ENCODE data around the gene RDH5. TPM values are rescaled to one million over a fixed set of nuclear protein-coding genes. Genes with fewer than 3 reads are reported as not detected.

Gene RDH5
- total and polyA plus RNA-seq, 4 experiments from 2014 or later = 1.4 to 32.5 (median 15.9) TPM

GRCh38 chr12:55707841-55708694 lies 12.1 kb upstream of the RDH5 start, which contains the start of gene ITGA7:
Gene ITGA7 (minus strand): TSS chr12:55707904. CDS start chr12:55707682, 222 bp downstream.
- peak within 1 kb of the TSS in 4 of 7 donors; percentile 9 to 42 (median 20) for H3K27ac Mint-ChIP-seq
- peak; percentile 24 to 67 (median 31) for DNase-seq
- Histone ChIP-seq H3K9me3 (ENCODE audit: control insufficient read depth in 1 of 2, low read length in 2 of 2) (no peaks in the 10 kb centered on the region), H3K36me3 (ENCODE audit: insufficient read depth, low read length) (no peaks in the 10 kb centered on the region), H3K4me3 (ENCODE audit: low read length in 2 of 2) (peak within 1 kb of the TSS in 1 of 2 donors; percentile 31), H3K27ac (ENCODE audit: low read depth, low read length) (no peak within 1 kb of the TSS), H3K4me1 (ENCODE audit: insufficient read depth, low read length) (peaks cover 14% of the 10 kb centered on the region), H3K27me3 (ENCODE audit: insufficient read depth, low read length) (peaks cover 5% of the 10 kb centered on the region)
- peaks cover 13 to 22% (median 18%) of the 10 kb centered on the region in 4 donors for H3K4me1 Mint-ChIP-seq
- H3K4me3 Mint-ChIP-seq = peak within 1 kb of the TSS; percentile 71 to 91 (median 84)
- no peaks in the 10 kb centered on the region for H3K36me3 Mint-ChIP-seq
- intact Hi-C loops (cut with micrococcal nuclease) = no loop called here
- no peaks in the 10 kb centered on the region for H3K9me3 Mint-ChIP-seq
- POLR2A ChIA-PET (ENCODE audit: partially characterized antibody) = interaction anchor here (2.6 kb wide), 1 partner anchor 8 kb away, joined by 14 read pairs; the partner anchor contains the start of gene BLOC1S1
- peaks cover 10 to 18% of the 10 kb centered on the region in 2 donors for H3K27me3 Mint-ChIP-seq
- CTCF ChIA-PET (ENCODE audit: partially characterized antibody) = interaction anchor here (0.6 kb wide), 1 partner anchor 53 kb away, joined by 3 read pairs; no protein-coding TSS in a partner anchor

- H3K9me3 ChIP-seq (ENCODE audit: control insufficient read depth in 1 of 2, low read length in 2 of 2) = no peaks in the 10 kb centered on the region
- H3K4me3 Mint-ChIP-seq = peak overlapping the region; percentile 71 to 91 (median 84)
- peaks cover 13 to 22% (median 18%) of the 10 kb centered on the region in 4 donors for H3K4me1 Mint-ChIP-seq
- peaks cover 5% of the 10 kb centered on the region for H3K27me3 ChIP-seq (ENCODE audit: insufficient read depth, low read length)
- H3K9me3 Mint-ChIP-seq = no peaks in the 10 kb centered on the region
- H3K27ac Mint-ChIP-seq = peak overlapping the region in 1 of 7 donors; percentile 43
- H3K27me3 Mint-ChIP-seq = peaks cover 10 to 18% of the 10 kb centered on the region in 2 donors
- ChIA-PET POLR2A (ENCODE audit: partially characterized antibody) (no interaction called here), CTCF (ENCODE audit: partially characterized antibody) (interaction anchor here (0.6 kb wide), 1 partner anchor 53 kb away, joined by 3 read pairs; no protein-coding TSS in a partner anchor)
- DNase-seq = no peak
- intact Hi-C loops (cut with micrococcal nuclease) = no loop called here
- no peaks in the 10 kb centered on the region for H3K36me3 ChIP-seq (ENCODE audit: insufficient read depth, low read length)
- H3K4me3 ChIP-seq (ENCODE audit: low read length in 2 of 2) = no peak overlapping the region
- no peaks in the 10 kb centered on the region for H3K36me3 Mint-ChIP-seq
- H3K4me1 ChIP-seq (ENCODE audit: insufficient read depth, low read length) = peaks cover 14% of the 10 kb centered on the region
- no peak overlapping the region for H3K27ac ChIP-seq (ENCODE audit: low read depth, low read length)
Observed at GRCh38 chr12:55708695-55709233, 11.4 kb upstream of the RDH5 start.

- CTCF ChIA-PET (ENCODE audit: partially characterized antibody) = interaction anchor here (1.5 kb wide), 1 partner anchor 13 kb away, joined by 3 read pairs; no protein-coding TSS in a partner anchor
- POLR2A ChIA-PET (ENCODE audit: partially characterized antibody) = interaction anchor here (1.3 kb wide), 1 partner anchor 26 kb away, joined by 3 read pairs; no protein-coding TSS in a partner anchor
- Histone ChIP-seq H3K27ac (ENCODE audit: low read depth, low read length) (no peak overlapping the region), H3K36me3 (ENCODE audit: insufficient read depth, low read length) (no peaks in the 10 kb centered on the region), H3K4me1 (ENCODE audit: insufficient read depth, low read length) (peaks cover 28% of the 10 kb centered on the region), H3K27me3 (ENCODE audit: insufficient read depth, low read length) (peaks cover 4% of the 10 kb centered on the region), H3K4me3 (ENCODE audit: low read length in 2 of 2) (no peak overlapping the region), H3K9me3 (ENCODE audit: control insufficient read depth in 1 of 2, low read length in 2 of 2) (no peaks in the 10 kb centered on the region)
- intact Hi-C loops (cut with micrococcal nuclease) = no loop called here
- DNase-seq = no peak
- peaks cover 0 to 12% of the 10 kb centered on the region in 2 donors for H3K36me3 Mint-ChIP-seq
- peak overlapping the region in 1 of 7 donors; percentile 62 for H3K27ac Mint-ChIP-seq
- peaks cover 19 to 39% (median 29%) of the 10 kb centered on the region in 4 donors for H3K4me1 Mint-ChIP-seq
- H3K27me3 Mint-ChIP-seq = peaks cover 8 to 13% of the 10 kb centered on the region in 2 donors
- H3K9me3 Mint-ChIP-seq = peaks cover 0 to 4% (median 0%) of the 10 kb centered on the region in 8 donors
- no peak overlapping the region for H3K4me3 Mint-ChIP-seq
Observed at GRCh38 chr12:55711786-55712553, 8.2 kb upstream of the RDH5 start.

- H3K4me3 Mint-ChIP-seq = no peak overlapping the region
- no peak overlapping the region for H3K27ac ChIP-seq (ENCODE audit: low read depth, low read length)
- H3K36me3 ChIP-seq (ENCODE audit: insufficient read depth, low read length) = no peaks in the 10 kb centered on the region
- H3K27me3 Mint-ChIP-seq = peaks cover 6 to 10% of the 10 kb centered on the region in 2 donors
- H3K36me3 Mint-ChIP-seq = peaks cover 0 to 18% of the 10 kb centered on the region in 2 donors
- H3K4me1 ChIP-seq (ENCODE audit: insufficient read depth, low read length) = peaks cover 32% of the 10 kb centered on the region
- H3K27me3 ChIP-seq (ENCODE audit: insufficient read depth, low read length) = no peaks in the 10 kb centered on the region
- no peaks in the 10 kb centered on the region for H3K9me3 ChIP-seq (ENCODE audit: control insufficient read depth in 1 of 2, low read length in 2 of 2)
- POLR2A ChIA-PET (ENCODE audit: partially characterized antibody) = no interaction called here
- H3K9me3 Mint-ChIP-seq = peaks cover 0 to 4% (median 0%) of the 10 kb centered on the region in 8 donors
- peaks cover 23 to 43% (median 33%) of the 10 kb centered on the region in 4 donors for H3K4me1 Mint-ChIP-seq
- intact Hi-C loops (cut with micrococcal nuclease) = no loop called here
- no peak for DNase-seq
- peak overlapping the region in 1 of 7 donors; percentile 2 for H3K27ac Mint-ChIP-seq
- no peak overlapping the region for H3K4me3 ChIP-seq (ENCODE audit: low read length in 2 of 2)
- CTCF ChIA-PET (ENCODE audit: partially characterized antibody) = interaction anchor here (1.5 to 1.9 kb wide), 2 partner anchors 10 to 12 kb away, joined by 3 to 4 read pairs; no protein-coding TSS in a partner anchor
Observed at GRCh38 chr12:55712700-55713415, 7.3 kb upstream of the RDH5 start.

GRCh38 chr12:55713721-55714120 lies 6.5 kb upstream of the RDH5 start:
- no peak for DNase-seq
- POLR2A ChIA-PET (ENCODE audit: partially characterized antibody) = no interaction called here

GRCh38 chr12:55715169-55715764 lies 4.9 kb upstream of the RDH5 start:
- ChIA-PET POLR2A (ENCODE audit: partially characterized antibody) (interaction anchor here (0.7 to 4.0 kb wide), 18 partner anchors 9 to 413 kb away, joined by 3 to 42 read pairs (median 6); partner anchors contain the start of genes CD63, DGKA, DNAJC14 and GDF11), CTCF (ENCODE audit: partially characterized antibody) (interaction anchor here (1.1 to 5.1 kb wide), 7 partner anchors 10 to 114 kb away, joined by 3 to 44 read pairs (median 8); partner anchors contain the start of genes CD63 and DNAJC14)
- Mint-ChIP-seq H3K27ac (peak overlapping the region; percentile 94 to 99 (median 98)), H3K4me3 (peak overlapping the region; percentile 90 to 99 (median 94)), H3K36me3 (peaks cover 0 to 24% of the 10 kb centered on the region in 2 donors), H3K9me3 (peaks cover 0 to 4% (median 0%) of the 10 kb centered on the region in 8 donors), H3K27me3 (peaks cover 0 to 1% of the 10 kb centered on the region in 2 donors), H3K4me1 (peaks cover 16 to 43% (median 32%) of the 10 kb centered on the region in 4 donors)
- Histone ChIP-seq H3K27me3 (ENCODE audit: insufficient read depth, low read length) (no peaks in the 10 kb centered on the region), H3K36me3 (ENCODE audit: insufficient read depth, low read length) (peaks cover 7% of the 10 kb centered on the region), H3K4me1 (ENCODE audit: insufficient read depth, low read length) (peaks cover 31% of the 10 kb centered on the region), H3K27ac (ENCODE audit: low read depth, low read length) (peak overlapping the region; percentile 91), H3K9me3 (ENCODE audit: control insufficient read depth in 1 of 2, low read length in 2 of 2) (no peaks in the 10 kb centered on the region), H3K4me3 (ENCODE audit: low read length in 2 of 2) (peak overlapping the region; percentile 30 to 99)
- no peak for DNase-seq
- intact Hi-C loops (cut with micrococcal nuclease) = loop anchor here (5.0 kb wide), 1 partner anchor 68 kb away; no protein-coding TSS in a partner anchor

More at GRCh38 chr12:55713721-55714120, 6.5 kb upstream of the RDH5 start:
- Histone ChIP-seq H3K27ac (ENCODE audit: low read depth, low read length) (no peak overlapping the region), H3K9me3 (ENCODE audit: control insufficient read depth in 1 of 2, low read length in 2 of 2) (no peaks in the 10 kb centered on the region), H3K27me3 (ENCODE audit: insufficient read depth, low read length) (no peaks in the 10 kb centered on the region), H3K4me3 (ENCODE audit: low read length in 2 of 2) (no peak overlapping the region), H3K36me3 (ENCODE audit: insufficient read depth, low read length) (no peaks in the 10 kb centered on the region), H3K4me1 (ENCODE audit: insufficient read depth, low read length) (peaks cover 32% of the 10 kb centered on the region)
- H3K9me3 Mint-ChIP-seq = peaks cover 0 to 4% (median 0%) of the 10 kb centered on the region in 8 donors
- peaks cover 0 to 18% of the 10 kb centered on the region in 2 donors for H3K36me3 Mint-ChIP-seq
- peak overlapping the region in 1 of 7 donors; percentile 49 for H3K27ac Mint-ChIP-seq
- peaks cover 19 to 43% (median 33%) of the 10 kb centered on the region in 4 donors for H3K4me1 Mint-ChIP-seq
- no peak overlapping the region for H3K4me3 Mint-ChIP-seq
- peaks cover 1 to 6% of the 10 kb centered on the region in 2 donors for H3K27me3 Mint-ChIP-seq
- CTCF ChIA-PET (ENCODE audit: partially characterized antibody) = interaction anchor here (1.9 kb wide), 1 partner anchor 9 kb away, joined by 4 read pairs; no protein-coding TSS in a partner anchor
- intact Hi-C loops (cut with micrococcal nuclease) = no loop called here

All from CD4-positive, alpha-beta memory T cell (primary cell).